Vagina (tissue), 2 donors: ENCODE measurements around the gene AGPAT3.

ENCODE experiments used
- POLR2AphosphoS5 ChIP-seq, 2 donors: sonication (generic); formaldehyde crosslinking; IDR thresholded peaks; one replicate each; pipeline ENCODE4 v1.9.0; 2017; ENCODE audit warnings: antibody characterized with exemption in 2 of 2, mild to moderate bottlenecking in 2 of 2, low read depth in 1 of 2; ENCODE audit not compliant: insufficient read depth in 1 of 2
- TF ChIP-seq, protein P1 (sequence below), 3 experiments: fragments of 450-650 bp in 2 of 3; fragments of 200-600 bp in 1 of 3; sonication (generic) in 1 of 3; IDR thresholded peaks; one replicate each; pipeline ENCODE4 v1.5.1; 2017 to 2019; ENCODE audit warnings: antibody characterized with exemption in 3 of 3, mild to moderate bottlenecking in 2 of 3, moderate library complexity in 2 of 3

DNA sequence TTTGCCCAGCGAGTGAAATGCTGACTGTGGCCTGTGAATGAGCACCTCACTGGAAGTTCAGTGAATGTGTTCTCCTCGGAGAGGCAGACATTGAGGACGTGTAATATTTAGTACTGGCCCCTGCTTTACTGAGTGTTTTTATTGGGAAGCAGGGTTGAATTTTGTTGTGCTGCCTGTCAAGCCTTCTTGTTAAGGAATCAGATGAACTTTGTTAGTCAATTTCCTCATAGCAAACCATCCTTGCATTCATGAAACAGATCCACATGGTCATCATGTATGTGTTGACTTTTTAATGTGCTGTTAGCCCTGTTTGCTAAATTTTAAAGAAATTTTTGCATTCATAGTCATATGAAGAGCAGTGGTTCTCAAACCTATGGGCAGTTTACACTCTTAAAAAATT, 47.9 kb downstream of the AGPAT3 start:
- TF ChIP-seq, protein P1, sequence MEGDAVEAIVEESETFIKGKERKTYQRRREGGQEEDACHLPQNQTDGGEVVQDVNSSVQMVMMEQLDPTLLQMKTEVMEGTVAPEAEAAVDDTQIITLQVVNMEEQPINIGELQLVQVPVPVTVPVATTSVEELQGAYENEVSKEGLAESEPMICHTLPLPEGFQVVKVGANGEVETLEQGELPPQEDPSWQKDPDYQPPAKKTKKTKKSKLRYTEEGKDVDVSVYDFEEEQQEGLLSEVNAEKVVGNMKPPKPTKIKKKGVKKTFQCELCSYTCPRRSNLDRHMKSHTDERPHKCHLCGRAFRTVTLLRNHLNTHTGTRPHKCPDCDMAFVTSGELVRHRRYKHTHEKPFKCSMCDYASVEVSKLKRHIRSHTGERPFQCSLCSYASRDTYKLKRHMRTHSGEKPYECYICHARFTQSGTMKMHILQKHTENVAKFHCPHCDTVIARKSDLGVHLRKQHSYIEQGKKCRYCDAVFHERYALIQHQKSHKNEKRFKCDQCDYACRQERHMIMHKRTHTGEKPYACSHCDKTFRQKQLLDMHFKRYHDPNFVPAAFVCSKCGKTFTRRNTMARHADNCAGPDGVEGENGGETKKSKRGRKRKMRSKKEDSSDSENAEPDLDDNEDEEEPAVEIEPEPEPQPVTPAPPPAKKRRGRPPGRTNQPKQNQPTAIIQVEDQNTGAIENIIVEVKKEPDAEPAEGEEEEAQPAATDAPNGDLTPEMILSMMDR (IDR thresholded peaks at IDR 0.05), result no peak
- TF ChIP-seq POLR2AphosphoS5 (IDR thresholded peaks at IDR 0.05; ENCODE audit: insufficient read depth in 1 of 2, low read depth in 1 of 2), result no peak
